Activated B cell treated with CpG ODN at 0.5 μM for 24 hours (primary cell): Measurements from ENCODE around the gene SLC25A25. TPM values are rescaled to one million over a fixed set of nuclear protein-coding genes. Genes with fewer than 3 reads are reported as not detected.

Source experiments
- ATAC-seq: fragments of 200-7000 bp; cut with Tn5 transposase; one replicate; pipeline ENCODE4 v1.10.0; 2021; ENCODE audit warnings: low read depth, mild to moderate bottlenecking, moderate library complexity
- CTCF ChIA-PET: fragments of 350-600 bp; sonication (Branson Sonifier 250); formaldehyde crosslinking; loops from one replicate; lab custom pipeline; 2021; ENCODE audit warnings: antibody characterized with exemption; lab: Charles Lee
- POLR2A ChIA-PET: fragments of 350-600 bp; sonication (Branson Sonifier 250); formaldehyde crosslinking; loops from one replicate; lab custom pipeline; 2021; ENCODE audit warnings: antibody characterized with exemption; lab: Charles Lee
- DNase-seq: peaks from one replicate; pipeline ENCODE4 v3.0.0; 2022
- H3K27ac Mint-ChIP-seq: one replicate; pipeline ENCODE4 v1.8.0; 2020; ENCODE audit warnings: mixed read lengths
- H3K27me3 Mint-ChIP-seq: one replicate; pipeline ENCODE4 v1.8.0; 2021; ENCODE audit warnings: mixed read lengths
- H3K36me3 Mint-ChIP-seq: one replicate; pipeline ENCODE4 v1.8.0; 2021; ENCODE audit warnings: low read depth, mixed read lengths
- H3K4me1 Mint-ChIP-seq: one replicate; pipeline ENCODE4 v1.8.0; 2021; ENCODE audit warnings: mixed read lengths
- H3K4me3 Mint-ChIP-seq: one replicate; pipeline ENCODE4 v1.8.0; 2020; ENCODE audit warnings: mild to moderate bottlenecking, mixed read lengths
- H3K9me3 Mint-ChIP-seq: one replicate; pipeline ENCODE4 v1.8.0; 2020; ENCODE audit warnings: mixed read lengths
- CTCF ChIP-seq: fragments of 200-600 bp; IDR thresholded peaks from one replicate; pipeline ENCODE4 v1.8.0; 2022; ENCODE audit warnings: antibody characterized with exemption, mild to moderate bottlenecking
- intact Hi-C: fragments of 100-400 bp; cut with micrococcal nuclease; formaldehyde crosslinking; loops from one replicate; pipeline ENCODE4 v1.15.1; 2024
- total RNA-seq: library from RNA; stranded (reverse); gene quantifications from 2 replicates; pipeline ENCODE4 v1.2.3, GENCODE V29; 2022

The SLC25A25 gene
- total RNA-seq, 1 donor from 2014 or later = 9.4 TPM

GRCh38 chr9:128099932-128100491 lies 32.0 kb downstream of the SLC25A25 start:
- POLR2A ChIA-PET = no interaction called here
- Mint-ChIP-seq H3K4me3 (no peak overlapping the region), H3K27ac (no peak overlapping the region), H3K27me3 (no peaks in the 10 kb centered on the region), H3K36me3 (peaks cover 40% of the 10 kb centered on the region), H3K4me1 (peaks cover 19% of the 10 kb centered on the region), H3K9me3 (no peaks in the 10 kb centered on the region)
- no peak for TF ChIP-seq CTCF
- no peak for DNase-seq
- no peak for ATAC-seq
- intact Hi-C loops = no loop called here
- CTCF ChIA-PET = interaction anchor here (1.0 kb wide), 1 partner anchor 18 kb away, joined by 3 read pairs; no protein-coding TSS in a partner anchor

GRCh38 chr9:128100581-128100980 lies 32.5 kb downstream of the SLC25A25 start:
- H3K4me1 Mint-ChIP-seq = peaks cover 13% of the 10 kb centered on the region
- DNase-seq (no peak), ATAC-seq (no peak)
- TF ChIP-seq CTCF = no peak
- H3K27me3 Mint-ChIP-seq = no peaks in the 10 kb centered on the region
- intact Hi-C loops = no loop called here
- H3K4me3 Mint-ChIP-seq = no peak overlapping the region
- H3K36me3 Mint-ChIP-seq = peaks cover 42% of the 10 kb centered on the region
- ChIA-PET CTCF (interaction anchor here (1.0 kb wide), 1 partner anchor 17 kb away, joined by 3 read pairs; no protein-coding TSS in a partner anchor), POLR2A (no interaction called here)
- H3K9me3 Mint-ChIP-seq = no peaks in the 10 kb centered on the region
- H3K27ac Mint-ChIP-seq = no peak overlapping the region

- ChIA-PET POLR2A (no interaction called here), CTCF (no interaction called here)
- H3K9me3 Mint-ChIP-seq = no peaks in the 10 kb centered on the region
- H3K27ac Mint-ChIP-seq = no peak overlapping the region
- intact Hi-C loops = no loop called here
- DNase-seq (no peak), ATAC-seq (no peak)
- H3K4me3 Mint-ChIP-seq = no peak overlapping the region
- peaks cover 46% of the 10 kb centered on the region for H3K36me3 Mint-ChIP-seq
- no peaks in the 10 kb centered on the region for H3K27me3 Mint-ChIP-seq
- H3K4me1 Mint-ChIP-seq = peaks cover 13% of the 10 kb centered on the region
- no peak for TF ChIP-seq CTCF
Observed at GRCh38 chr9:128101231-128101661, 33.2 kb downstream of the SLC25A25 start.

- no peaks in the 10 kb centered on the region for H3K9me3 Mint-ChIP-seq
- DNase-seq (no peak), ATAC-seq (no peak)
- no peak overlapping the region for H3K27ac Mint-ChIP-seq
- no peaks in the 10 kb centered on the region for H3K27me3 Mint-ChIP-seq
- no peak for TF ChIP-seq CTCF
- ChIA-PET POLR2A (no interaction called here), CTCF (no interaction called here)
- H3K4me3 Mint-ChIP-seq = no peak overlapping the region
- peaks cover 11% of the 10 kb centered on the region for H3K4me1 Mint-ChIP-seq
- intact Hi-C loops = no loop called here
- peaks cover 51% of the 10 kb centered on the region for H3K36me3 Mint-ChIP-seq
Observed at GRCh38 chr9:128101690-128102089, 33.7 kb downstream of the SLC25A25 start.

- ATAC-seq (no peak), DNase-seq (no peak)
- intact Hi-C loops = no loop called here
- Mint-ChIP-seq H3K9me3 (no peaks in the 10 kb centered on the region), H3K27me3 (no peaks in the 10 kb centered on the region), H3K27ac (no peak overlapping the region), H3K4me1 (peaks cover 11% of the 10 kb centered on the region), H3K4me3 (no peak overlapping the region), H3K36me3 (peaks cover 56% of the 10 kb centered on the region)
- CTCF ChIA-PET = interaction anchor here (1.1 kb wide), 1 partner anchor 159 kb away, joined by 3 read pairs; no protein-coding TSS in a partner anchor
- no peak for TF ChIP-seq CTCF
- POLR2A ChIA-PET = no interaction called here
Observed at GRCh38 chr9:128102196-128102595, 34.2 kb downstream of the SLC25A25 start.
